ENCODE data around the gene GCSAM. TPM values are rescaled to one million over a fixed set of nuclear protein-coding genes. Genes with fewer than 3 reads are reported as not detected.

GCSAM gene
- total and polyA plus RNA-seq, 2 donors (not counting 1 experiment from before 2014, with no cell fraction given): 14.9 to 24.6 TPM

DNA sequence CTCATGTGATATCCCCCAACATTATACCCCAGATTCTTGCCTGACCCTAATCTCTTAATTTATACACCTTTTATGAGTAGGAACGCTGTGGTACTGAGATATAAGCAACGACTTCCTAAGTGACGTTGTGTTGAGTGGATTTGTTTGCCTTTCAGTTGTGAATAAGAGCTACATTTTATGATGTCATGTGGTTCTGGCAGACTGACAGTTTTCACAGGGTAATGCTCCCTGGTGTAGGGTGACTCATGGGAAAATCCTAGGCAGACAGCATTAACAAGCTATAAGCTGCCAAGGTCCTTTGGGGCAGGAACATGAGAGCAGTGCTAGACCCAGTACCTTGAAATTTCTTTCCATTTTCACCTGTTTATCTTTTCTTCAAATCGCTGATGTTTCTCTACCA lies 35.7 kb downstream of the GCSAM start:
- peak; percentile 24 for ATAC-seq (ENCODE audit: low read depth)
- intact Hi-C loops (cut with micrococcal nuclease): no loop called here

DNA sequence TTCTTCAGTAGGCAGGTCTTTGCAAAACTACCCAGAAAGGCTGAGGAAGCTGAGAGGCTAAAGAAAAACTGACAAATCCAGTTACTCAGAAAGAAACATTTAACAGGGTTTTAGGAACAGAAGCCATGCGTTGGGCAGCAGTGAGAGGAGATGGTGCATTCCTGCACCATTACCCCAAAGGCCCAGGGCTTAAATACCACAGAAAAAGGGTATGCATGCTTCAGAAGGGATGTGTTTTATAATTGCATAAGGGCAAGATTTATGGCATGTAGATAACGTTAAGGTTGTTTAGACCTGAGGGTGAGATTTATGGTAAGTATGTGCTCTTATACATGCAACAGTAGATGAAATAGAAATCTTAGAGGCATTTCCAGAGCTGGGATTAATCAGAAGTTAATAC lies 36.9 kb downstream of the GCSAM start:
- H3K4me3 ChIP-seq (ENCODE audit: control extremely low read depth in 1 of 5, extremely low read depth in 1 of 5, insufficient read depth in 1 of 5, low read depth in 2 of 5, low read length in 4 of 5): no peak overlapping the region
- peaks cover 0 to 3% (median 0%) of the 10 kb centered on the region in 4 experiments for H3K27me3 ChIP-seq (replicated peaks in 1 of 4; ENCODE audit: control extremely low read depth in 1 of 4, control insufficient read depth in 3 of 4, insufficient read depth in 4 of 4, low read length in 3 of 4)
- Mint-ChIP-seq H3K4me1 (peaks cover 21% of the 10 kb centered on the region), H3K9me3 (ENCODE audit: insufficient read depth) (peaks cover 3% of the 10 kb centered on the region), H3K27me3 (peaks cover 7% of the 10 kb centered on the region), H3K4me3 (no peak overlapping the region), H3K27ac (no peak overlapping the region)
- H3K4me2 ChIP-seq (replicated peaks; ENCODE audit: low read depth, low read length, poor library complexity, severe bottlenecking): no peak overlapping the region
- DNase-seq: no peak
- POLR2A ChIA-PET: no interaction called here
- peaks cover 12 to 13% of the 10 kb centered on the region in 2 donors for H3K4me1 ChIP-seq (ENCODE audit: control insufficient read depth in 2 of 2, insufficient read depth in 2 of 2, low read length in 2 of 2)
- intact Hi-C loops (cut with micrococcal nuclease): no loop called here
- WGBS (ENCODE audit: insufficient coverage): 95% methylated on average over 2 of the region's 2 CpGs
- H3K27ac ChIP-seq (ENCODE audit: low read length in 2 of 2): no peak overlapping the region
- H3K79me2 ChIP-seq (ENCODE audit: control insufficient read depth, insufficient read depth, low read length): no peaks in the 10 kb centered on the region
- no peaks in the 10 kb centered on the region for H4K20me1 ChIP-seq (ENCODE audit: control insufficient read depth, insufficient read depth, low read length, poor library complexity, severe bottlenecking)
- H3K9me3 ChIP-seq (ENCODE audit: control extremely low read depth in 1 of 3, control insufficient read depth in 2 of 3, insufficient read depth in 1 of 3, low read length in 2 of 3): peaks cover 0 to 2% (median 0%) of the 10 kb centered on the region in 3 donors
- no peak for ATAC-seq (ENCODE audit: low read depth)
- CTCF ChIA-PET: interaction anchor here (1.4 kb wide), 1 partner anchor 16 kb away, joined by 5 read pairs; no protein-coding TSS in a partner anchor
- no peak for TF ChIP-seq EZH2 (IDR thresholded peaks at IDR 0.05; ENCODE audit: borderline replicate concordance, insufficient read depth, low read depth, low read length, poor library complexity, severe bottlenecking)
- TF ChIP-seq, protein P1, sequence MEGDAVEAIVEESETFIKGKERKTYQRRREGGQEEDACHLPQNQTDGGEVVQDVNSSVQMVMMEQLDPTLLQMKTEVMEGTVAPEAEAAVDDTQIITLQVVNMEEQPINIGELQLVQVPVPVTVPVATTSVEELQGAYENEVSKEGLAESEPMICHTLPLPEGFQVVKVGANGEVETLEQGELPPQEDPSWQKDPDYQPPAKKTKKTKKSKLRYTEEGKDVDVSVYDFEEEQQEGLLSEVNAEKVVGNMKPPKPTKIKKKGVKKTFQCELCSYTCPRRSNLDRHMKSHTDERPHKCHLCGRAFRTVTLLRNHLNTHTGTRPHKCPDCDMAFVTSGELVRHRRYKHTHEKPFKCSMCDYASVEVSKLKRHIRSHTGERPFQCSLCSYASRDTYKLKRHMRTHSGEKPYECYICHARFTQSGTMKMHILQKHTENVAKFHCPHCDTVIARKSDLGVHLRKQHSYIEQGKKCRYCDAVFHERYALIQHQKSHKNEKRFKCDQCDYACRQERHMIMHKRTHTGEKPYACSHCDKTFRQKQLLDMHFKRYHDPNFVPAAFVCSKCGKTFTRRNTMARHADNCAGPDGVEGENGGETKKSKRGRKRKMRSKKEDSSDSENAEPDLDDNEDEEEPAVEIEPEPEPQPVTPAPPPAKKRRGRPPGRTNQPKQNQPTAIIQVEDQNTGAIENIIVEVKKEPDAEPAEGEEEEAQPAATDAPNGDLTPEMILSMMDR (IDR thresholded peaks at IDR 0.05): no peak
- H3K36me3 ChIP-seq (replicated peaks in 1 of 2; ENCODE audit: control extremely low read depth in 1 of 2, control insufficient read depth in 1 of 2, extremely low read depth in 1 of 2, insufficient read depth in 2 of 2, low read length in 1 of 2): no peaks in the 10 kb centered on the region
- no peak overlapping the region for H2AFZ ChIP-seq (ENCODE audit: insufficient read depth, low read depth, low read length, poor library complexity, severe bottlenecking)
- H3K9ac ChIP-seq (ENCODE audit: low read length): no peak overlapping the region

More for the DNA sequence above, 35.7 kb downstream of the GCSAM start:
- POLR2A ChIA-PET: no interaction called here
- peaks cover 8 to 9% of the 10 kb centered on the region in 2 donors for H3K4me1 ChIP-seq (ENCODE audit: control insufficient read depth in 2 of 2, insufficient read depth in 2 of 2, low read length in 2 of 2)
- H3K9me3 ChIP-seq (ENCODE audit: control extremely low read depth in 1 of 3, control insufficient read depth in 2 of 3, insufficient read depth in 1 of 3, low read length in 2 of 3): peaks cover 0 to 2% (median 0%) of the 10 kb centered on the region in 3 donors
- H2AFZ ChIP-seq (ENCODE audit: insufficient read depth, low read depth, low read length, poor library complexity, severe bottlenecking): no peak overlapping the region
- H3K4me2 ChIP-seq (replicated peaks; ENCODE audit: low read depth, low read length, poor library complexity, severe bottlenecking): no peak overlapping the region
- peaks cover 15% of the 10 kb centered on the region for H3K4me1 Mint-ChIP-seq
- H3K36me3 ChIP-seq (replicated peaks in 1 of 2; ENCODE audit: control extremely low read depth in 1 of 2, control insufficient read depth in 1 of 2, extremely low read depth in 1 of 2, insufficient read depth in 2 of 2, low read length in 1 of 2): no peaks in the 10 kb centered on the region
- no peaks in the 10 kb centered on the region for H4K20me1 ChIP-seq (ENCODE audit: control insufficient read depth, insufficient read depth, low read length, poor library complexity, severe bottlenecking)
- H3K4me3 Mint-ChIP-seq: no peak overlapping the region
- TF ChIP-seq EZH2 (IDR thresholded peaks at IDR 0.05; ENCODE audit: borderline replicate concordance, insufficient read depth, low read depth, low read length, poor library complexity, severe bottlenecking): no peak
- TF ChIP-seq, protein P1 (IDR thresholded peaks at IDR 0.05): no peak
- H3K27ac Mint-ChIP-seq: no peak overlapping the region
- H3K9me3 Mint-ChIP-seq (ENCODE audit: insufficient read depth): peaks cover 3% of the 10 kb centered on the region
- H3K27ac ChIP-seq (ENCODE audit: low read length in 2 of 2): no peak overlapping the region
- peaks cover 7% of the 10 kb centered on the region for H3K27me3 Mint-ChIP-seq
- CTCF ChIA-PET: interaction anchor here (1.5 kb wide), 1 partner anchor 40 kb away, joined by 3 read pairs; no protein-coding TSS in a partner anchor
- H3K79me2 ChIP-seq (ENCODE audit: control insufficient read depth, insufficient read depth, low read length): no peaks in the 10 kb centered on the region
- DNase-seq: no peak
- peaks cover 0 to 1% (median 0%) of the 10 kb centered on the region in 4 experiments for H3K27me3 ChIP-seq (replicated peaks in 1 of 4; ENCODE audit: control extremely low read depth in 1 of 4, control insufficient read depth in 3 of 4, insufficient read depth in 4 of 4, low read length in 3 of 4)
- H3K4me3 ChIP-seq (ENCODE audit: control extremely low read depth in 1 of 5, extremely low read depth in 1 of 5, insufficient read depth in 1 of 5, low read depth in 2 of 5, low read length in 4 of 5): no peak overlapping the region
- WGBS (ENCODE audit: insufficient coverage): 30% methylated on average over 4 of the region's 4 CpGs
- no peak overlapping the region for H3K9ac ChIP-seq (ENCODE audit: low read length)

Measured in B cell (primary cell).